ENCODE data around the gene LRCH4. TPM values are rescaled to one million over a fixed set of nuclear protein-coding genes. Genes with fewer than 3 reads are reported as not detected.

LRCH4 gene
- polyA plus RNA-seq, 1 experiment = 20.0 TPM

DNA sequence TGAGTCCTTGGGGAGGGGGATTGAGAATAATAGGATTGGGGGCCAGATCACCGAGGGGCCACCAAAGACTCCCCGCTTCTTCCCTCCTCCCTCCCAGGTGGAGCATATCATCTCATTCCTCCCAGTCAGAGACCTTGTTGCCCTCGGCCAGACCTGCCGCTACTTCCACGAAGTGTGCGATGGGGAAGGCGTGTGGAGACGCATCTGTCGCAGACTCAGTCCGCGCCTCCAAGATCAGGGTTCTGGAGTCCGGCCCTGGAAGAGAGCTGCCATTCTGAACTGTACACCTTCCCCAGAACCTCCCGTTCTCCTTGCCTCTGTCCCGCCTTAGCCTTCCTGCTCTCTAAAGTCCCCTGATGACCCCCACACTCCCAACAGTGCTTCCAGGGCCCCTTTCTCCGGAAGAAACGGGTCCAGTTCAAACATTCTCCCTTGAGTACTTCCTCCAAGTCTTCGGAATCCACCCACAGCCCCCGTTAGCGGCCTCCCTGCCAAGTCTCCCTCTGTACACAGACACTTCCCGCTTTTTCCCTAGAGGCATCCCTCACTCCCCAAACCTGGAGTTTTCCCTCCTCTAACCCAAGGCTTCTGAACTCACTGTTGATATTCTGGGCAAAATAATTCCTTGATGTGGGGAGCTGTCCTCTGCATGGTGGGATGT is 4.3 kb upstream of the LRCH4 start:
- Histone ChIP-seq H3K4me3 (ENCODE audit: low read depth, low read length) (no peak overlapping the region), H3K27me3 (ENCODE audit: control insufficient read depth, insufficient read depth, low read length) (no peaks in the 10 kb centered on the region), H3K36me3 (ENCODE audit: control insufficient read depth, insufficient read depth, low read length) (no peaks in the 10 kb centered on the region)
- CTCF ChIA-PET = interaction anchor here (1.1 to 1.9 kb wide), 4 partner anchors 9 to 31 kb away, joined by 3 to 8 read pairs (median 6); no protein-coding TSS in a partner anchor
- POLR2A ChIA-PET = no interaction called here
- no peak for DNase-seq (ENCODE audit: low read depth)
- TF ChIP-seq, protein P1, sequence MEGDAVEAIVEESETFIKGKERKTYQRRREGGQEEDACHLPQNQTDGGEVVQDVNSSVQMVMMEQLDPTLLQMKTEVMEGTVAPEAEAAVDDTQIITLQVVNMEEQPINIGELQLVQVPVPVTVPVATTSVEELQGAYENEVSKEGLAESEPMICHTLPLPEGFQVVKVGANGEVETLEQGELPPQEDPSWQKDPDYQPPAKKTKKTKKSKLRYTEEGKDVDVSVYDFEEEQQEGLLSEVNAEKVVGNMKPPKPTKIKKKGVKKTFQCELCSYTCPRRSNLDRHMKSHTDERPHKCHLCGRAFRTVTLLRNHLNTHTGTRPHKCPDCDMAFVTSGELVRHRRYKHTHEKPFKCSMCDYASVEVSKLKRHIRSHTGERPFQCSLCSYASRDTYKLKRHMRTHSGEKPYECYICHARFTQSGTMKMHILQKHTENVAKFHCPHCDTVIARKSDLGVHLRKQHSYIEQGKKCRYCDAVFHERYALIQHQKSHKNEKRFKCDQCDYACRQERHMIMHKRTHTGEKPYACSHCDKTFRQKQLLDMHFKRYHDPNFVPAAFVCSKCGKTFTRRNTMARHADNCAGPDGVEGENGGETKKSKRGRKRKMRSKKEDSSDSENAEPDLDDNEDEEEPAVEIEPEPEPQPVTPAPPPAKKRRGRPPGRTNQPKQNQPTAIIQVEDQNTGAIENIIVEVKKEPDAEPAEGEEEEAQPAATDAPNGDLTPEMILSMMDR (IDR thresholded peaks at IDR 0.05; ENCODE audit: insufficient read depth, low read depth, low read length) = no peak

DNA sequence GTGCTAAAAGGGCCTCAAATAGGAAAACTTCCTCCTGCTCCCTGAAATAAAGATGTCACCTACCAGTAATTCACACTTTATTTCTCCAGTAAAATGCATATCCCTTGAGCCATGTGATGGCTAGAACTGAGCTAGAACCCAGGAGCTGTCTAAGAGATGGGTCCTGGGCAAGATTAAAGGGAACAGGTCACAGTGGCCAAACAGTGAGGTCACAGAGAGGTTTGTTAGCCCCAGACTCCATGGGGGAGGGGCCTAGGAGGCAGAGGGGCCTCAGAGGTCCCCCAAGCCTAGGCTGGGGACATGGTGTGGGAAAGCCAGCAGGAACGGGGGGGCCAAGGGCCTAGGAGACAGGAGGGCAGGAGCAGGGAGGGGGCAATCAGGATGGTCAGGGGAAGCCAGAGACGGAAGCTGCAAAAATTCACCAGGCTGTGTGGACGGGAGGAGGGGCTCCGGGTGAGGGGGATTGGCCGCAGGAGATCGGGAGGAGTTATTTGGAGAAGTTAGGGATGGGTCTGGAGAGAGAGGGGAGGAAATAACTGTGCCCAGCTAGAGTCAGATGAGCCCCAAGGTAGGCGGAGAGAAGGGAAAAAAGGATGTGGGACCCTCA is 3.5 kb upstream of the LRCH4 start:
- Histone ChIP-seq H3K36me3 (ENCODE audit: control insufficient read depth, insufficient read depth, low read length) (no peaks in the 10 kb centered on the region), H3K4me3 (ENCODE audit: low read depth, low read length) (no peak overlapping the region), H3K27me3 (ENCODE audit: control insufficient read depth, insufficient read depth, low read length) (no peaks in the 10 kb centered on the region)
- CTCF ChIA-PET = interaction anchor here (0.7 to 1.9 kb wide), 9 partner anchors 10 to 120 kb away, joined by 3 to 8 read pairs (median 3); partner anchors contain the start of gene POP7
- DNase-seq (ENCODE audit: low read depth) = no peak
- TF ChIP-seq, protein P1 (IDR thresholded peaks at IDR 0.05; ENCODE audit: insufficient read depth, low read depth, low read length) = no peak
- POLR2A ChIA-PET = interaction anchor here (0.5 kb wide), 1 partner anchor 13 kb away, joined by 3 read pairs; the partner anchor contains the start of gene PCOLCE

DNA sequence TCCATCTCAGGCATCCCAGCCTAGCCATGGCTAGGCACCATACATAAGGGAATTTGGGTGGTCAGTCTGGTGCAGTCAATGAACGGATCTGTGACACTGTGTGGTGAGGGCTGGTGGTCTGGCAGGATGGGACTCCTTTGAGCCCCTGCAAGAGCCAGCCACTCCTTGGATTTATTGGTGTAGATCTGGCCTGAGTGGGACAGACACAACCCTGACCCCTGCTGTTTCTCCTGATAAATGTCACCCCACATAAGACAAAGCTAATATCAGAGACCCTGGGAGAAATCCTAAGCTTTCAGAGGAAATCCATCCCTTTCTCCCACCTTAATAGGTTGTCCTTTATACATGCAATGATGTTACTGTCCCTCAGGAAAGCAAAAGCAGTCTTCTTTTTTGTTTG is 2.5 kb upstream of the LRCH4 start:
- Histone ChIP-seq H3K36me3 (ENCODE audit: control insufficient read depth, insufficient read depth, low read length) (no peaks in the 10 kb centered on the region), H3K27me3 (ENCODE audit: control insufficient read depth, insufficient read depth, low read length) (no peaks in the 10 kb centered on the region), H3K4me3 (ENCODE audit: low read depth, low read length) (no peak overlapping the region)
- POLR2A ChIA-PET = no interaction called here
- TF ChIP-seq, protein P1 (IDR thresholded peaks at IDR 0.05; ENCODE audit: insufficient read depth, low read depth, low read length) = peak; percentile 42; the same call in 1 of the 2 replicates
- DNase-seq (ENCODE audit: low read depth) = no peak
- CTCF ChIA-PET = interaction anchor here (0.8 to 1.9 kb wide), 10 partner anchors 11 to 119 kb away, joined by 3 to 8 read pairs (median 3); partner anchors contain the start of genes MOSPD3 and POP7

DNA sequence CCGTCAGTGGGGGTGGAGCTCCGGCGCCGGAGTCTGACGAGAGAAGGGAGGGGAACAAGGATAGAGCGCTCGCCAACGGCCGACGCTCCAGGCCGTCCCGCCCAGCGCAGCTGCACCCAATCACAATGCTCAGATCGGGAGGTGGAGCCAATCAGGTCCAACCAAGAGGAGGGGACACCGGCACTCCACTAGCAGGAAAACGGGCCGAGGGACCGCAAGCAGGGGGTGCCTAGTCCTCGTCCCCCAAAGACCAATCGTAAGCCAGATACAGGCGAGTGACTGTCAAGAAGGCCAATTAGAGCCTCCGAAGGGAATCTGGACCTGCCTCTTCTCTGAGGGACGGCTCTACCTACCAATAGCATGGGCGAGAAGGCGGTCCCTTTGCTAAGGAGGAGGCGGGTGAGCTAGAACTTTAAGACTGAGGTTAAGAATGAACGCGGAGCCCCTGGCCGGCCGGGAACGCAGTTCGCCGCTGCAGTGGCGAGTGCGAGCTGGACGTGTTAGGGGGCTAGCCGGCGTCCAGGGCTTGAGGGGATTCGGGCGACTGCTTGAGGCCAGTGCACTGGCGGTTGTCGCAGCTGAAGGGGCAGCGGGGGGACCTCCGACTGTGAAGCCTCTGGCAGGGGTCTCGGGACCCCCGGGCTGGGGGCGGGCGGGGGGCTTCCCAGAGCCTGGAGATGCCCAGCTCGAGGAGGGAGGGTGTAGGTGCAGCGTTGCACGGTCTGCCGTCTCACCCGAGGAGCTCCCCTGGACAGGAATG is 517 bp upstream of the LRCH4 start, which contains the start of gene FBXO24:
Gene FBXO24, plus strand, starts transcription at position 63 of the 760 bp plus-strand sequence. Its CDS starts 298 bp downstream, at position 361.
- Histone ChIP-seq H3K4me3 (ENCODE audit: low read depth, low read length) (peak within 1 kb of the TSS; percentile 98), H3K27me3 (ENCODE audit: control insufficient read depth, insufficient read depth, low read length) (no peaks in the 10 kb centered on the region), H3K36me3 (ENCODE audit: control insufficient read depth, insufficient read depth, low read length) (peaks cover 7% of the 10 kb centered on the region)
- POLR2A ChIA-PET = interaction anchor here (0.5 to 1.3 kb wide), 5 partner anchors 15 to 243 kb away, joined by 3 to 8 read pairs (median 3); partner anchors contain the start of genes PCOLCE and ZCWPW1
- DNase-seq (ENCODE audit: low read depth) = peak; percentile 99
- CTCF ChIA-PET = interaction anchor here (0.7 to 6.0 kb wide), 13 partner anchors 9 to 266 kb away, joined by 3 to 42 read pairs (median 5); partner anchors contain the start of genes GIGYF1, PCOLCE and SLC12A9
- TF ChIP-seq, protein P1 (IDR thresholded peaks at IDR 0.05; ENCODE audit: insufficient read depth, low read depth, low read length) = no peak

Measured in BJ (cell line).